Measurements from ENCODE around the gene PSME3IP1.

DNA sequence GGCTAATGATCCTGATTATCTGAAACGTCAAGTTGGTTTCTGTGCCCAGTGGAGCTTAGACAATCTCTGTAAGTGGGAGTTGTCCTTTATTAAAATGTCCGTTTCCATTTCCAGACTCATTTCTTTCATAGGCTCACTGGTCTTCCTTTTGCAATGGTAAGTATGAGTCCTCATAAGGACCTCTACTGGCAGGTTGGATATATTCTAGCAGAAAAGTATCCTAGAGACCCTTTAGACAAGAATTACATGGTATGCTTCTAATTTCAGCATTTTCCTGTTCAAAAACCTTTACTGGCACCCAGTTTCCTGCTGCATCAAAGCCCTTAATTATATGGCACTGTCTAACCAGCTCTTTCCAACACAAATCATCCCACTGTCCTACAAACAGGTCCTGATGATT is 31.1 kb upstream of the PSME3IP1 start:
- TF ChIP-seq, protein P1, sequence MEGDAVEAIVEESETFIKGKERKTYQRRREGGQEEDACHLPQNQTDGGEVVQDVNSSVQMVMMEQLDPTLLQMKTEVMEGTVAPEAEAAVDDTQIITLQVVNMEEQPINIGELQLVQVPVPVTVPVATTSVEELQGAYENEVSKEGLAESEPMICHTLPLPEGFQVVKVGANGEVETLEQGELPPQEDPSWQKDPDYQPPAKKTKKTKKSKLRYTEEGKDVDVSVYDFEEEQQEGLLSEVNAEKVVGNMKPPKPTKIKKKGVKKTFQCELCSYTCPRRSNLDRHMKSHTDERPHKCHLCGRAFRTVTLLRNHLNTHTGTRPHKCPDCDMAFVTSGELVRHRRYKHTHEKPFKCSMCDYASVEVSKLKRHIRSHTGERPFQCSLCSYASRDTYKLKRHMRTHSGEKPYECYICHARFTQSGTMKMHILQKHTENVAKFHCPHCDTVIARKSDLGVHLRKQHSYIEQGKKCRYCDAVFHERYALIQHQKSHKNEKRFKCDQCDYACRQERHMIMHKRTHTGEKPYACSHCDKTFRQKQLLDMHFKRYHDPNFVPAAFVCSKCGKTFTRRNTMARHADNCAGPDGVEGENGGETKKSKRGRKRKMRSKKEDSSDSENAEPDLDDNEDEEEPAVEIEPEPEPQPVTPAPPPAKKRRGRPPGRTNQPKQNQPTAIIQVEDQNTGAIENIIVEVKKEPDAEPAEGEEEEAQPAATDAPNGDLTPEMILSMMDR (IDR thresholded peaks at IDR 0.05; ENCODE audit: low read depth, low read length), result no peak
- no peak for TF ChIP-seq EZH2phosphoT487 (IDR thresholded peaks at IDR 0.05; ENCODE audit: low read depth)

All from OCI-LY3 (cell line).